GM12873 (cell line): ENCODE results near the gene FRMD4A.

Source experiments
- CTCF ChIP-seq: IDR thresholded peaks from 2 replicates; pipeline ENCODE4 v1.5.1; 2012; ENCODE audit warnings: low read depth, mild to moderate bottlenecking, moderate library complexity, low read length, control low read depth; ENCODE audit not compliant: insufficient read depth; ENCODE audit errors: missing control alignments

FRMD4A gene

DNA sequence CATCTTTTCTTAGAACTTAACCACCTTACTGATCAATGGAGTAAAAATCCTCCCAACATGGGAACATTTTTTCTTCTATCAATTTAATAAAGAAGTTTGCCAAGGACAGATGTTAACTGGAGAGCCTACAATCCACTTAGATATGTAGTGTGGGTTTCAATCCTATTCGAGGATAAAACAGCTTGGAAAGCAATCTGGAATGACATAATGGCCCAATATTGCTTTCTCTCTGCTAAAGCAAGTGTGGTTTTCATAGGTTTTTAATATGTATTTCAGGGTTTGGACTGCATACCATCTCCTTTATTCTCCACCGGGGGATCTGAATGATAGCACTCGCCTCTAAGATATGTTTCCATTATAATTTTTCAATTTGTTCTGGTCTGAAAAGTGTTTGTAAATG, 594.2 kb downstream of the FRMD4A start:
- no peak for TF ChIP-seq CTCF

- no peak for TF ChIP-seq CTCF
These were observed 596.6 kb downstream of the FRMD4A start for GRCh38 chr10:13734151-13734550.

- TF ChIP-seq CTCF, result no peak
These were observed 597.7 kb downstream of the FRMD4A start for GRCh38 chr10:13733071-13733470.

GRCh38 chr10:13732465-13732881, 598.3 kb downstream of the FRMD4A start:
- TF ChIP-seq CTCF, result no peak

DNA sequence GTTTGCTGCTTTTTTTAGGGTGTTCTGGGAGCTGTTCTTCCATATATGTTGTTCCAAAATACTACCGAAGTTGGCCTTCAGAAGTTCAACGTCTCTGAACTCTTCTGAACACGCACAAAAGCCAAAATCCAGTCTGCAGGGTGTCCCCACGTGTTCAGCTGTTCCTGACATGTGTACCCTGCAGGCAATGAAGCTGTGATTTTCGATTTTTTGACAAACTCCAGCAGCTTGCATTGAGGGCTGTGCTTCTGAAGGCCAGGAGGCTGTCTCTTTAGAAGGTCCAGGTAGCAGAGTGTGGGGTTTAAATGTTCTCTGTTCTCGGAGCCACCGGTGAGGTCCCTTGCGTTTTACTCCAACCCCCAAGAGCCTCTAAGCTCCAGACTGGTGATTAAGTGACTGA, 598.9 kb downstream of the FRMD4A start:
- no peak for TF ChIP-seq CTCF

DNA sequence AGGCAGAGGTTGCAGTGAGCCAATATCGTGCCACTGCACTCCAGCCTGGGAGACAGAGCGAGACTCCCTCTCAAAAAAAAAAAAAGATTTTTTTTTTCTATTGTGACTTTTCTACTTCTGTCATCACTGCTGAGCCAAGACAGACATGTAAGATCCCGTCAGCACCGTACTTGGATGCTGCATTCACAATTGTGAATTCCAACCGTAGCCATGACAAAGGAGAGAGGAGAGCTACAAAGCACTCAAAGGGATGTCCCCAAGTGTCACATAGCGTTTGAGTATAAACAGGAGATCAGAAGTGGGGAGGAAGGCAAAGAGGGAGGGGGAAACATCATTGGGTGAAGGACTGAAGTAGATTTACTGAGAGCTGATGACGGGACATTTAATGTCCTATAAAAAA, 599.8 kb downstream of the FRMD4A start:
- no peak for TF ChIP-seq CTCF

GRCh38 chr10:13730306-13730652, 600.4 kb downstream of the FRMD4A start:
- TF ChIP-seq CTCF, result no peak
